GM10248 (cell line): Measurements from ENCODE around the gene FAM228A.

Experiments used
- CTCF ChIA-PET: fragments of 300-600 bp; sonication (Branson Sonifier 250); formaldehyde crosslinking; extraction: SDS; loops from one replicate; lab custom pipeline; 2021; ENCODE audit warnings: antibody characterized with exemption; lab: Yijun Ruan, JAX
- POLR2A ChIA-PET: fragments of 350-650 bp; sonication (Branson Sonifier 250); formaldehyde crosslinking; extraction: SDS; loops from one replicate; lab custom pipeline; 2020; ENCODE audit warnings: antibody characterized with exemption; lab: Yijun Ruan, JAX
- DNase-seq: peaks from one replicate; pipeline ENCODE4 v3.0.0; 2012; ENCODE audit errors: extremely low spot score
- TF ChIP-seq, protein P1 (sequence below): IDR thresholded peaks from 2 replicates; pipeline ENCODE4 v1.5.1; 2012; ENCODE audit warnings: mild to moderate bottlenecking, low read depth; ENCODE audit errors: extremely low read depth, missing control alignments, control extremely low read depth

The FAM228A gene

DNA sequence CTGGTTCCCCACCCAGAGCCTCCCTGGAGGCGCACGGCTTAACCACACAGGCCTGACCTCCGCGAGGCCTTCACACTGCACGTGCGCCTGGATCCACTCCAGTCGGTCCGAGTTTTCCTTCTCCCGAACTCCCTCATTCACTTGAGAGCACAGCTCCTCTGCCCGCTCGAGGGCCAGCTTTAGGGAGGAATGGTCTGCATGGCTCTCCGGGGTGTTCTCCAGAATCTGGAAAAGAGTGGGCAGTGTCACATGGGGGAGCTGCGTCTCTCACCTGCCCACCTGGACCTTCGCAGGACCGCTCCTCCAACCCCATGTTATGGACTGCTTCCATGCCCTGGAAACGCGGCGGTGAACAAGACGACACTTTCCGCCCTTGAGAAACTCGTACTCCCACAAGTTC, 35.9 kb downstream of the FAM228A start:
- DNase-seq = no peak
- TF ChIP-seq, protein P1, sequence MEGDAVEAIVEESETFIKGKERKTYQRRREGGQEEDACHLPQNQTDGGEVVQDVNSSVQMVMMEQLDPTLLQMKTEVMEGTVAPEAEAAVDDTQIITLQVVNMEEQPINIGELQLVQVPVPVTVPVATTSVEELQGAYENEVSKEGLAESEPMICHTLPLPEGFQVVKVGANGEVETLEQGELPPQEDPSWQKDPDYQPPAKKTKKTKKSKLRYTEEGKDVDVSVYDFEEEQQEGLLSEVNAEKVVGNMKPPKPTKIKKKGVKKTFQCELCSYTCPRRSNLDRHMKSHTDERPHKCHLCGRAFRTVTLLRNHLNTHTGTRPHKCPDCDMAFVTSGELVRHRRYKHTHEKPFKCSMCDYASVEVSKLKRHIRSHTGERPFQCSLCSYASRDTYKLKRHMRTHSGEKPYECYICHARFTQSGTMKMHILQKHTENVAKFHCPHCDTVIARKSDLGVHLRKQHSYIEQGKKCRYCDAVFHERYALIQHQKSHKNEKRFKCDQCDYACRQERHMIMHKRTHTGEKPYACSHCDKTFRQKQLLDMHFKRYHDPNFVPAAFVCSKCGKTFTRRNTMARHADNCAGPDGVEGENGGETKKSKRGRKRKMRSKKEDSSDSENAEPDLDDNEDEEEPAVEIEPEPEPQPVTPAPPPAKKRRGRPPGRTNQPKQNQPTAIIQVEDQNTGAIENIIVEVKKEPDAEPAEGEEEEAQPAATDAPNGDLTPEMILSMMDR = no peak
- ChIA-PET CTCF (interaction anchor here (1.0 to 1.5 kb wide), 2 partner anchors 44 to 127 kb away, joined by 3 to 5 read pairs; no protein-coding TSS in a partner anchor), POLR2A (no interaction called here)

DNA sequence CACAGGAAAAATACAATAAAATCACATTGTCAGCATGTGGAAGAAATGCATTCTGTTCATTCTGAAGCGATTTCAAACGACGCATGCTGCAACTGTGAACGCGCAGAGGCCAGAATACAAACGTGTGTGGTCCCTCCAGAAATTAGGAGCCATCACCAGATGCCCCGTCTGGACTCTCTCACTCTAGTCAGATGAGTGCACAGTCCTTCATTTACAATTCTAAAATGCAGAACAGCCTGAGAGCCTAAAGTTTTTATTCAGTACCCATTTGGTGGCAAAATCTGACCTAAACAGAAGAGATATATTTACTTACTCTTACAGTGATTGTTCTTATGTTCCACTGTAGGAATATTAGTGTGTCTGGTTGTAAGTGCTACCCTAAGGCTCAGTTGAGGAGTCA, 36.6 kb downstream of the FAM228A start:
- CTCF ChIA-PET = interaction anchor here (1.0 kb wide), 1 partner anchor 9 kb away, joined by 3 read pairs; no protein-coding TSS in a partner anchor
- POLR2A ChIA-PET = no interaction called here
- TF ChIP-seq, protein P1 = no peak

GRCh38 chr2:24214880-24215279, 40.0 kb downstream of the FAM228A start:
- DNase-seq = peak; percentile 85
- ChIA-PET POLR2A (no interaction called here), CTCF (interaction anchor here (1.0 to 1.5 kb wide), 4 partner anchors 8 to 379 kb away, joined by 3 to 4 read pairs (median 4); no protein-coding TSS in a partner anchor)
- TF ChIP-seq, protein P1 = no peak

More for the DNA sequence above, 36.6 kb downstream of the FAM228A start:
- no peak for DNase-seq

DNA sequence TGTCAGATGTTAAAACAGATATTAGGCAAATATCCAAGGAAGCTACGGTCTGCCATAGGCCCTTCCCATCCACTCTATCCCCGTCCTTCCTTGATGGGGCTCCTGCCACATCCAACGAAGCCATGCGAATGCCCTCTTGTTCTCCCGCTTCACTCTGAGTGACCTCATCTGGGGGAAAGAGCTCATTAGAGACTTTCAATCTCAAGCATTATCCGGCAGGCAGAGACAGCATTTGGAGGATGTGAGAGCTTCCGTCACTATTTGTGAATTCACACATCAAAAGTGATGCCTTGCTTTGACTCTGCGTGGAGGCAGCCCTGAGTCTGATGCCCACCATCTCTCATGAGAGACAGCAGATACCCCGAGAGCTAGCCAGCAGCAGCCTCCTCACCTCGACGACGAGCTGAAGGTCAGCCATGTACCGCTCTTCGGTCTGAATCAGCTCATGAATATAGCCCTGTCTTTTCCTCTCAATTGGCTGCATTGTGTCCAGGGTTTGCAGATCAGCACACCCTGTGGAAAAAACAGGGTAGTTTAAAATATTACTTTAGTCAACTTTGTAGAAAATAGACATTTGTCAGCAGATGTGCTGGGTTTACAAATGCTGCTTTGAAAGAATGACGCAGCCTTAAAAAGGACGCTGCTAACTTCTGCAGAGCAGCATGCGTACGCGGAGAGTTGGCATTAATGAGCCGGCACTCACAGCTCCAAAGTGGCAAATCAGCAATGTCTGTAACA, 45.9 kb downstream of the FAM228A start:
- POLR2A ChIA-PET = interaction anchor here (0.6 kb wide), 1 partner anchor 18 kb away, joined by 5 read pairs; no protein-coding TSS in a partner anchor
- DNase-seq = no peak
- CTCF ChIA-PET = interaction anchor here (0.7 to 1.4 kb wide), 5 partner anchors 11 to 52 kb away, joined by 3 to 6 read pairs (median 3); no protein-coding TSS in a partner anchor
- TF ChIP-seq, protein P1 = no peak

DNA sequence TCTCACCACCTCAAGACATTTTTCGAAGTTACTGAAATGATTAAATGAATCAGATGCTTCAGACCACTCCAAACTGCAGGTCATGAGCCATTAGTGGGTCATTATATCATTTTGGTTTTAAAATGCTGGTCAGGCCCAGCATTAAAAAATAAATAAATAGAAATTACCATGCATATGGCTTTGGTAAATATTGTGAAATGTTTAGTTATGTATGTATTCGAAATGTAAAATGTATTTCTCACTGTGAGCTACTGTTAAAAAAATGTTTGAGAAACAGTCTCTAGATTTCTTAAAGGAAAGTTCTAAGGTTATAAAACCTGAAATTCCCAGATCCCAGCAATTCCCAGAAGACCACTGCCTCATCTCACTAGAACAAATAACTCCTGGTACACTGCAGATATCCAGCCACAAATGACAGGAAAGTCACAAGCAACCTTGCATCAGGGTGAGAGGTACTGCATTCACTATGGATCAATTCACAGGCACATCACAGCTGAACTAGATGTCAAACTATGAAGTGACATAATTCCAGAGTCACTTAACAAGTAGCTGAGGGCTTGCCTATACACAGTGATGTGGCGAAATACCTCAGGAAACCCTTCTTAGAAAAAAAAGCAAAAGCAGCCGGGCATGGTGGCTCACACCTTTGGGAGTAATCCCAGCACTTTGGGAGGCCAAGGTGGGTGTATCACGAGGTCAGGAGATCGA, 46.6 kb downstream of the FAM228A start:
- POLR2A ChIA-PET = interaction anchor here (0.6 kb wide), 1 partner anchor 19 kb away, joined by 5 read pairs; no protein-coding TSS in a partner anchor
- TF ChIP-seq, protein P1 = no peak
- no peak for DNase-seq

DNA sequence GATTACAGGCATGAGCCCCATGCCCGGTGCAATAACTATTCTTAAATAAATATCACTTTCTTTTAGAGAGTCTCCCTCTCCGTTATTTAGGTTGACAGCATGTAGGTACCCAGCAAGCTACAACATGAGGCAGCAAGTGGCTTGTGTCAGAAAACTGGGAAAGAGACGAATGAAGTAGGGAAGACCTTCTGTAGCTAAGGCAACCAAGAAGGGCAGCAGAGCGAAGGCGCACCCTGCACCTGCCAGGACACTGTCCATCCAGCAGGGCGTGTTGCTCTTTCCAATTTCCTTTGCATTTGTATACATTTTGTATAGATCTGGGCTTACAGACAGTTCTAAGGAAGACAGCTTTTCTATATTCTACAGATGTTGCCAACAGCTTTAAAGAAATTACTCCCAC, 48.1 kb downstream of the FAM228A start:
- ChIA-PET CTCF (no interaction called here), POLR2A (interaction anchor here (0.6 kb wide), 1 partner anchor 139 kb away, joined by 4 read pairs; no protein-coding TSS in a partner anchor)
- DNase-seq = no peak
- TF ChIP-seq, protein P1 = no peak

More for the DNA sequence above, 46.6 kb downstream of the FAM228A start:
- CTCF ChIA-PET = interaction anchor here (0.9 kb wide), 1 partner anchor 53 kb away, joined by 3 read pairs; no protein-coding TSS in a partner anchor
